Neural progenitor cell (in vitro differentiated cells): ENCODE results near the gene LOXL1. TPM values are rescaled to one million over a fixed set of nuclear protein-coding genes. Genes with fewer than 3 reads are reported as not detected.

ENCODE experiments used
- DNase-seq: peaks from one replicate; pipeline ENCODE4 v3.0.0-alpha.2; 2016; ENCODE audit warnings: low spot score
- H2AFZ ChIP-seq: fragments of 200-600 bp; sonication (generic); replicated peaks from 2 replicates; pipeline ENCODE4 v1.6.1; 2016; ENCODE audit warnings: antibody characterized with exemption
- H3F3A ChIP-seq: fragments of 200-600 bp; sonication (generic); 2 replicates; pipeline ENCODE4 v1.6.1; 2016; ENCODE audit warnings: antibody characterized with exemption, low read depth
- H3K27ac ChIP-seq: fragments of 200-600 bp; sonication (generic); 2 replicates; pipeline ENCODE4 v1.5.1; 2016; ENCODE audit warnings: mild to moderate bottlenecking
- H3K27me3 ChIP-seq: fragments of 200-600 bp; sonication (generic); 2 replicates; pipeline ENCODE4 v1.6.1; 2016; ENCODE audit warnings: mild to moderate bottlenecking, moderate library complexity
- H3K36me3 ChIP-seq: fragments of 200-600 bp; sonication (generic); 2 replicates; pipeline ENCODE4 v1.5.1; 2016
- H3K4me1 ChIP-seq: fragments of 200-600 bp; sonication (generic); 2 replicates; pipeline ENCODE4 v1.6.1; 2016; ENCODE audit warnings: mixed run types
- H3K4me2 ChIP-seq: fragments of 200-600 bp; sonication (generic); 2 replicates; pipeline ENCODE4 v1.6.1; 2016
- H3K4me3 ChIP-seq: fragments of 200-600 bp; sonication (generic); 2 replicates; pipeline ENCODE4 v1.5.1; 2016
- H3K79me2 ChIP-seq: fragments of 200-600 bp; sonication (generic); 2 replicates; pipeline ENCODE4 v1.6.1; 2016; ENCODE audit warnings: low read depth
- H3K9ac ChIP-seq: fragments of 200-600 bp; sonication (generic); 2 replicates; pipeline ENCODE4 v1.6.1; 2016
- H3K9me3 ChIP-seq: fragments of 200-600 bp; sonication (generic); 2 replicates; pipeline ENCODE4 v1.5.1; 2016; ENCODE audit warnings: low read depth
- H4K20me1 ChIP-seq: fragments of 200-600 bp; sonication (generic); 2 replicates; pipeline ENCODE4 v1.6.1; 2016; ENCODE audit warnings: low read depth
- H3K27ac Mint-ChIP-seq: 3 replicates; pipeline ENCODE4 v1.8.0; 2021; ENCODE audit warnings: mixed read lengths
- H3K27me3 Mint-ChIP-seq: 2 replicates; pipeline ENCODE4 v1.8.0; 2022; ENCODE audit warnings: low read depth, mild to moderate bottlenecking, inconsistent platforms, moderate library complexity, mixed read lengths; ENCODE audit not compliant: insufficient read depth
- H3K36me3 Mint-ChIP-seq: 3 replicates; pipeline ENCODE4 v1.8.0; 2021; ENCODE audit warnings: mixed read lengths
- H3K4me1 Mint-ChIP-seq: 3 replicates; pipeline ENCODE4 v1.8.0; 2021; ENCODE audit warnings: mixed read lengths
- H3K4me3 Mint-ChIP-seq: 3 replicates; pipeline ENCODE4 v1.8.0; 2021; ENCODE audit warnings: mild to moderate bottlenecking, moderate library complexity, mixed read lengths
- H3K9me3 Mint-ChIP-seq: 3 replicates; pipeline ENCODE4 v1.8.0; 2020; ENCODE audit warnings: mixed read lengths
- CTCF ChIP-seq: fragments of 200-600 bp; sonication (generic); IDR thresholded peaks from 2 replicates; pipeline ENCODE4 v1.5.1; 2017; ENCODE audit warnings: antibody characterized with exemption, mild to moderate bottlenecking
- EZH2 ChIP-seq: fragments of 200-600 bp; sonication (generic); IDR thresholded peaks from 2 replicates; pipeline ENCODE4 v1.6.1; 2017; ENCODE audit warnings: antibody characterized with exemption, mild to moderate bottlenecking, moderate library complexity
- EZH2phosphoT487 ChIP-seq: fragments of 200-600 bp; sonication (generic); IDR thresholded peaks from 2 replicates; pipeline ENCODE4 v1.6.1; 2017; ENCODE audit warnings: antibody characterized with exemption
- total RNA-seq: library from RNA; depleted of rRNA; stranded (reverse); fragments of >200 nt; gene quantifications from 2 replicates; pipeline ENCODE4 v1.2.3, GENCODE V29; 2015; ENCODE audit warnings: low replicate concordance

The LOXL1 gene
- total RNA-seq, 1 donor from 2014 or later = 5.3 TPM

- H3K27me3 Mint-ChIP-seq = peaks cover 35% of the 10 kb centered on the region
- TF ChIP-seq EZH2 (no peak), EZH2phosphoT487 (no peak), CTCF (no peak)
- no peaks in the 10 kb centered on the region for H3K9me3 Mint-ChIP-seq
- Histone ChIP-seq H3K36me3 (no peaks in the 10 kb centered on the region), H3K4me3 (no peak overlapping the region), H3K9me3 (no peaks in the 10 kb centered on the region), H2AFZ (no peak overlapping the region), H3K4me1 (peaks cover 25% of the 10 kb centered on the region), H3K4me2 (no peak overlapping the region), H3K27me3 (no peaks in the 10 kb centered on the region), H4K20me1 (peaks cover 26% of the 10 kb centered on the region), H3K9ac (no peak overlapping the region), H3K27ac (no peak overlapping the region), H3K79me2 (peaks cover 4% of the 10 kb centered on the region), H3F3A (peaks cover 19% of the 10 kb centered on the region)
- H3K4me1 Mint-ChIP-seq = peaks cover 36% of the 10 kb centered on the region
- H3K4me3 Mint-ChIP-seq = no peak overlapping the region
- no peaks in the 10 kb centered on the region for H3K36me3 Mint-ChIP-seq
- DNase-seq = no peak
- no peak overlapping the region for H3K27ac Mint-ChIP-seq
Measured at GRCh38 chr15:73930371-73930770, 4.1 kb downstream of the LOXL1 start.

- peaks cover 25% of the 10 kb centered on the region for H3K4me1 ChIP-seq
- no peaks in the 10 kb centered on the region for H3K36me3 Mint-ChIP-seq
- DNase-seq = no peak
- peaks cover 31% of the 10 kb centered on the region for H4K20me1 ChIP-seq
- no peaks in the 10 kb centered on the region for H3K36me3 ChIP-seq
- H3F3A ChIP-seq = peaks cover 18% of the 10 kb centered on the region
- H3K9ac ChIP-seq = no peak overlapping the region
- H3K9me3 ChIP-seq = no peaks in the 10 kb centered on the region
- no peak overlapping the region for H2AFZ ChIP-seq
- H3K27ac ChIP-seq = no peak overlapping the region
- peak overlapping the region; percentile 38 for H3K4me3 Mint-ChIP-seq
- H3K4me3 ChIP-seq = no peak overlapping the region
- peaks cover 4% of the 10 kb centered on the region for H3K79me2 ChIP-seq
- no peak overlapping the region for H3K27ac Mint-ChIP-seq
- H3K4me2 ChIP-seq = no peak overlapping the region
- no peaks in the 10 kb centered on the region for H3K27me3 ChIP-seq
- peaks cover 36% of the 10 kb centered on the region for H3K4me1 Mint-ChIP-seq
- no peak for TF ChIP-seq CTCF
- peaks cover 30% of the 10 kb centered on the region for H3K27me3 Mint-ChIP-seq
- H3K9me3 Mint-ChIP-seq = no peaks in the 10 kb centered on the region
Measured at GRCh38 chr15:73930790-73931281, 4.6 kb downstream of the LOXL1 start.

- no peaks in the 10 kb centered on the region for H3K36me3 Mint-ChIP-seq
- Histone ChIP-seq H3K27me3 (no peaks in the 10 kb centered on the region), H3F3A (peaks cover 14% of the 10 kb centered on the region), H3K4me1 (peaks cover 28% of the 10 kb centered on the region), H3K9ac (no peak overlapping the region), H3K4me2 (no peak overlapping the region), H4K20me1 (peaks cover 37% of the 10 kb centered on the region), H3K79me2 (peaks cover 4% of the 10 kb centered on the region), H3K4me3 (no peak overlapping the region), H3K36me3 (no peaks in the 10 kb centered on the region), H3K27ac (no peak overlapping the region), H3K9me3 (no peaks in the 10 kb centered on the region), H2AFZ (no peak overlapping the region)
- no peak for DNase-seq
- peaks cover 41% of the 10 kb centered on the region for H3K4me1 Mint-ChIP-seq
- H3K9me3 Mint-ChIP-seq = no peaks in the 10 kb centered on the region
- H3K27ac Mint-ChIP-seq = no peak overlapping the region
- no peak for TF ChIP-seq EZH2
- no peak overlapping the region for H3K4me3 Mint-ChIP-seq
- H3K27me3 Mint-ChIP-seq = peaks cover 28% of the 10 kb centered on the region
Measured at GRCh38 chr15:73931441-73931840, 5.2 kb downstream of the LOXL1 start.

- H3K27me3 ChIP-seq = no peaks in the 10 kb centered on the region
- H3K9me3 ChIP-seq = no peaks in the 10 kb centered on the region
- no peaks in the 10 kb centered on the region for H3K36me3 ChIP-seq
- H3K27me3 Mint-ChIP-seq = peaks cover 28% of the 10 kb centered on the region
- H3K36me3 Mint-ChIP-seq = no peaks in the 10 kb centered on the region
- TF ChIP-seq EZH2 (no peak), CTCF (no peak), EZH2phosphoT487 (no peak)
- no peak overlapping the region for H2AFZ ChIP-seq
- no peaks in the 10 kb centered on the region for H3K9me3 Mint-ChIP-seq
- H3F3A ChIP-seq = peaks cover 7% of the 10 kb centered on the region
- H3K27ac ChIP-seq = no peak overlapping the region
- no peak overlapping the region for H3K4me2 ChIP-seq
- H3K27ac Mint-ChIP-seq = no peak overlapping the region
- H3K79me2 ChIP-seq = peaks cover 4% of the 10 kb centered on the region
- no peak overlapping the region for H3K4me3 Mint-ChIP-seq
- H4K20me1 ChIP-seq = peaks cover 47% of the 10 kb centered on the region
- DNase-seq = no peak
- no peak overlapping the region for H3K9ac ChIP-seq
- no peak overlapping the region for H3K4me3 ChIP-seq
- H3K4me1 ChIP-seq = peaks cover 34% of the 10 kb centered on the region
- H3K4me1 Mint-ChIP-seq = peaks cover 51% of the 10 kb centered on the region
Measured at GRCh38 chr15:73932381-73933191, 6.3 kb downstream of the LOXL1 start.
